HG03457 (cell line): ENCODE results near the gene CDK5RAP3.
A peak's percentile ranks its signal among the peaks of the same experiment; 100 is the strongest.
"Not testable (repeated sequence)": the region's sequence is repeated elsewhere in the genome, so short reads cannot be mapped to it uniquely, and the experiment has no call there.

ENCODE experiments used
- ATAC-seq: cut with Tn5 transposase; IDR thresholded peaks from one replicate; pipeline ENCODE4 v1.9.1; 2021; ENCODE audit warnings: moderate number of reproducible peaks; ENCODE audit not compliant: unreplicated experiment

Gene CDK5RAP3

DNA sequence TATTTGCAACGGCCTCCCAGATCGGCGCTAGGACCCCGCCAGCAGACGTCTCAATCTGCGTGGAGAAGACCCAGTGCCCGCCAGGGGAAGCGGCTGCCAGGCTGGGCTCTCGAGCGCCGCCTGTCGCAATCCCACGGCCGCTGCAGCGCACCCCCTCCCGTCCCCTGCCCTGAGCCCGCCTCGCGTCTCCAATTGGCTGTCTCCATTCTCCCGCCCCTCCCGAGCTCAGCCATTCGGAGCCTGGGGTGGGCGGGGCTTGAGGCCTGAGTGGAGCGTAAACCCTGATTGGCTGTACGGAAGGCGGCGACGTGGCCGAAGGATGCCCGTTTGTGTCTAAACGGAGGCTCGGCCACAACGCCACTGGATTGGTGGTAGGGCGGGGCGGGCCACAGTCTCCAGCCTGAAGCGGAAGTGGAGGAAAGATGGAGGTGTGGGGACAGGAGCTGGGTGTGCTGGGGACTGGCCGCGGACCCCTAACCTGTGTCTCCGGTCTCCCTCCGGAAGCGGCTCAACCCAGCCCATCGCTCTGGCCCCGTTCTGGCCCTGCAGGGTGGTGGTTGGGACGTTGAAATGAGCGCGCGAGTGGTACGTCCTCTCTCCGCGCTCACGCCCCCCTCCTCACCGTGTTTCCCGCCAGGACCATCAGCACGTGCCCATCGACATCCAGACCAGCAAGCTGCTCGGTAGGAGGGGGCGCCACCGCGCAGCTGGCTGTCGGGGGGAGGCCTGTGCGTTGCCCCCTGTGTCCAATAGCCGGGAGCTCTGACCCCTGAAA is at the start of gene CDK5RAP3:
Gene CDK5RAP3, plus strand, starts transcription at position 389 of the 775 bp plus-strand sequence. Its CDS starts 34 bp downstream, at position 423.
- ATAC-seq = peak; percentile 90

GRCh38 chr17:47924785-47925677 is 45.9 kb upstream of the CDK5RAP3 start:
- no peak for ATAC-seq

DNA sequence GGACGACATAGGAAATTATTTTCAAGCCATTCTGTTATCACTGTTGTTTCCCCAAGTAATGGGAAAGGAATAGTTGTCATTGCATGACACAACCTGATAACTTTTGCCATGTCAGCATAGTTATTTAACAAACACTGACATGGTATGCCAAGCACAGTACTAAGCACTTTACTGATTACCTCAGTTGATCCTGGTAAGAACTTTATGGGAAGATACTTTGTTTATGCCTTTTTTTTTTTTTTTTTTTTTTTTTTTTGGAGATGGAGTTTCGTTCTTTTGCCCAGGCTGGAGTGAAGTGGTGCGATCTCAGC is 45.3 kb upstream of the CDK5RAP3 start:
- no peak for ATAC-seq

DNA sequence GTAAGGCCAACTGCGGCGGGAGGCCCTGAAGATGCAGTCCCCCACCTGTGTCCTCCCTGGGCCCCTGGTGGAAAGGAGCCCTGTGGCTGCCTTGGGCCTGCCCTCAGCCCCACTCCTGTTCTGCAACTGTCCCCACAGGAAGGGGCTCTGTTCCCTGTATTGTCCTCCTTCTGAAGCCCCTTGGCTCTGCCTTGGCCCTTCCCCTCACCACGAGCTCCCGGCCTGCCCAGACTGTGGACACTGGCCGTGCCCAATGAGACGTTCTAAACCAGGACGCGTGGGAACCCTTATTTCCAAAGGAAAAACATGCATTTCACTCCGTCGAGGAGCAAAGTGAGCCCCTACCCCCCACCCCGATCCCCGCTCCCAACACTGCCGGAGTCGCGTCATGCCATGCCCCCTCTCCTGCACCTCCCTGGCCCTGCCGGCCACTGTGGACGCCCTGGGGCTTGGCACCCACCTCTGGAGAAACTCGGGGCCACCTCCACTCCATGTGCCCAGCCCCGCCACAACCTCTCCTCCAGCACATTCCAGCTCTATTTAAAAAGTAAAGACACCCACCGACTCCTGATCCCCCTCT is 43.0 kb upstream of the CDK5RAP3 start:
- ATAC-seq = no peak

DNA sequence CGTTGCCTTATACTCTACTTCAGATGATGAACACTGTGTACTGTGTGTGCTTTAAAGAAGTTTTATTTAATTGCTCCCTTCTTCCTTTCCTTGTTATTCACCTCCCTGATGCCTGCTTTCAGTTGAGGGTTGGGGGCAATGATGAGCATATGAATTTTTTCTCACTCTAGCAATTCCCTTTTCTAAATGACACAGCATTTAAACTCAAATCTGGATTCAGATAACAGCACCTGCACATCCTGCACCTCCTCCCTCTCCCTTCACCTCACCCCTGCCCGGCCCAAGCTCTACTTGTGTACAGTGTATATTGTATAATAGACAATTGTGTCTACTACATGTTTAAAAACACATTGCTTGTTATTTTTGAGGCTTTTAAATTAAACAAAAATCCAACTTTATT is 42.5 kb upstream of the CDK5RAP3 start:
- no peak for ATAC-seq

- no peak for ATAC-seq
Observed at GRCh38 chr17:47929218-47930000, 41.5 kb upstream of the CDK5RAP3 start.

- ATAC-seq = no peak
Observed at GRCh38 chr17:47931848-47932247, 39.1 kb upstream of the CDK5RAP3 start.

DNA sequence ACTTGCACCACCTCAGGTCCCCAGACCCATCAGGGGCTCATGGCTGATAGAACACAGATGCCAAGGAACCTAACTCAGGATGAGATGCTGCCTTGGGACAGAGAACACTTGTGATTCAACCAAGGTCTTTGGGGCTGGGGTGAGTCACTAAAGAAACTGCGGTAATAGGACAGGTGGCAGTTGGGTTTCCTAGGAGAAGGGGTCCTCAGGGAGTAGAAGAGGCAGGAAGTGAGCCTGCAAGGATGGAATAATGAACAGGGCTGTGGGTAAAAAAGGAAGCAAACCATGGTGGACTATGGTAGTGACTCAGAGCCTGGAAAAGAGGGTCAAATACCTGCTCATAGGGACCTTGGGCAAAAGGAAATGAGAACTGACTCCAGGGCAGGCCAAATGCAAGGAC is 36.1 kb upstream of the CDK5RAP3 start:
- no peak for ATAC-seq

DNA sequence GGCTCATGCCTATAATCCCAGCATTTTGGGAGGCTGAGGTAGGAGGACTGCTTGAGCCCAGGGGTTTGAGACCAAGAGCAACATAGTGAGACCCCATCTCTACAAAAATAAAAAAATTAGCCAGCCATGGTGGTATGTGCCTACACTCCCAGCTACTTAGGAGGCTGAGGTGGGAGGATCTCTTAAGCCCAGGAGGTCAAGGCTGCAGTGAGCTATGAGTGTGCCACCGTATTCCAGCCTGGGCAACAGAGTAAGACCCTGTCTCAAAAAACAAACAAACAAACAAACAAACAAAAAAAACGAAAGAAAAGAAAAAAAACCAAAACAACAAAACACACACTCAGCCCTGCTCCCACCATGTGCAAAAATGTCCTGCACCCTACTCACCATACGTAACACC is 35.4 kb upstream of the CDK5RAP3 start:
- ATAC-seq = not testable (repeated sequence)

DNA sequence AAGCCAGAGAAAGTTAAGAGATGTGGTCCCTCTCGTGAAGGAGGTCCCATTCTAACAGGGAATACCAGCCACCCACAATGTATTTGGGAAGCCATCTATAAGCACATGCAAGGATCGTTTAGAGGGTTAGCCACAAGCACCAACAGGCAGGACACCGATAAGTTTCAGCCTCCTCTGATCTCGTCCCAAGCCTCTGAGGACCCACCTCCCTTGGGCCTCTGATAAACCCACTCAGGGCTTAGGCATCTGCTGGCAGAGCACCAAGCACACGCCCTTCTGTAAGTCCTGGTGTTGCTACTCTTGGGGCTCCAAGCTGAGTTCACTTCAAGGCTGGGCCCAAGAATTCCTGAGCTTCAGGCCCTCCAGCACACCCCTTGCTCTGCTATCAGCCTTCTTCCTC is 35.0 kb upstream of the CDK5RAP3 start:
- ATAC-seq = no peak

- ATAC-seq = no peak
Observed at GRCh38 chr17:47937941-47938340, 33.0 kb upstream of the CDK5RAP3 start.

- ATAC-seq = peak; percentile 72
Observed at GRCh38 chr17:47941246-47942095, 29.4 kb upstream of the CDK5RAP3 start, which contains the start of gene PNPO. TSS of gene PNPO (plus strand) at chr17:47941571. CDS start at chr17:47941676, 105 bp downstream.

DNA sequence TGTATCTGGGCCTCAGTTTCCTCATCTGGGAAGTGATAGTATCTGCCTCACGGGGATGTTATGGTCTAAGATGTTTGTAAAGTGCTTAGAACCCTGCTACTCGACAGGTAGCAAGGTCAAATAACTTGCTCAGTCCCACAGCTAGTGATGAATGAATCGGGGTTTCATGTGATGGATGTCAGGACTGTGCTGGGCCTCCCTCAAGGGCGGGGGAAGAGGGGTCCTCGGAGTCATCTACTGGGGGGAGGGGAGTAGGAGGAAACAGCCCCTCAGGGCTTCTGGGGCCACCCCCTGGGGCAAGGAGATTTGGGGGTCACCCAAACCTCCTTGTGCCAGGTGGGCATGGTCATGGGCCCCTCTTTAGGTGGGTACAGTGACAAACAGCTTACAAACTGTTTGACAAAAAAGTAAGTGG is 28.8 kb upstream of the CDK5RAP3 start:
- no peak for ATAC-seq

GRCh38 chr17:47942568-47942967 is 28.3 kb upstream of the CDK5RAP3 start:
- no peak for ATAC-seq

GRCh38 chr17:47945080-47945479 is 25.8 kb upstream of the CDK5RAP3 start:
- ATAC-seq = no peak

DNA sequence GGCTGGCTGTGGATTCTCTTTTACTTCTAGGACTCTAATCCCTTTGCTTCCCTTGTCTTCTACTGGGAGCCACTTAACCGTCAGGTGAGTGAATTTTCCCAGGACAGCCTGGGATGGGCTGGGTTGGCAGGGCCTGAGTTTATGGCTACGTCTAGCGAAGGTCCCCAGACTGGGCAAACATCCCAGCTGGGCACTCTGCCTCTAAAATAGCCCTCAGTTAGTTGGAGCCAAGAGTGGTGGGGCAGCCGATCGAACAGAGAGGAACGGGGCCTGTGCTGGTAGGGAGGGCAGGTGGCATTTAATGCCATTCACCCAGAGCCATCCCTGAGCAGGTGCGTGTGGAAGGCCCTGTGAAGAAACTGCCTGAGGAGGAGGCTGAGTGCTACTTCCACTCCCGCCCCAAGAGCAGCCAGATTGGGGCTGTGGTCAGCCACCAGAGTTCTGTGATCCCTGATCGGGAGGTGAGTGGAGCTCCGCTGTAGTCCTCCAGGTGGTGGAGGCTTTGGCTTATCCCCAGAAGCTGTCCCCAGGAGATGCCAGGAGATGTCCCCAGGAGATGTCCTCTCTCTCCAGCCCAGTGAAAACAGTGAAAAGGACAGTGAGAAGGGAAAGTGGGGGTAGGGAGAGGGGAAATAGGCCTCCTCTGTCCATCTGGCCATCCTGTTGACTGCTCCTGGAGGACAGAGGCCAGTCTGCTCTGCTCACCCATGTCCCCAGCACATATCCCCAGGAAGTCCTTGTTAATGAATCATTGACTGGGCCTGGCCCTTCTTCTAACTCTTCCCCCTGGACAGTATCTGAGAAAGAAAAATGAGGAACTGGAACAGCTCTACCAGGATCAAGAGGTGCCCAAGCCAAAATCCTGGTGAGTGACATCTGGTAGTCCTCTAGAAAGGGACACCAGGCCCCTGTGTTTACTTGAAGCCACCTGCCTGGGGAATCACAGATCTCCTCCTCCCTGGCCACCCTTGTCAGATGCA is 25.1 kb upstream of the CDK5RAP3 start:
- ATAC-seq = no peak

DNA sequence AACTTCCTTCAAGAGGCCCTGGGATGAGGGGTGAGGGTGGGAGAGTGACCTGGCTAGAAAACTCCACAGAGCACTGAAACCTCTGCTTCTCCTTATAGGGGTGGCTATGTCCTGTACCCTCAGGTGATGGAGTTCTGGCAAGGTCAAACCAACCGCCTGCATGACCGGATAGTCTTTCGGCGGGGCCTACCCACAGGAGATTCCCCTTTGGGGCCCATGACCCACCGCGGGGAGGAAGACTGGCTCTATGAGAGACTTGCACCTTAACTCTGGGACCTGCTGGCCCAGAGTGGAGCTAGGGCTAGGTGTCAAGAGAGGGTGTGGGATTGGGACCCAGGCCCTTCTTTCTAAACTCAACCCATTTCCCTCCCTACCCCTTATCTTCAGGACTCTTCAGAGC is 24.4 kb upstream of the CDK5RAP3 start:
- ATAC-seq = no peak

GRCh38 chr17:47946929-47947397 is 23.9 kb upstream of the CDK5RAP3 start:
- no peak for ATAC-seq
